Renal cortex interstitium (tissue), 11 donors: Measurements from ENCODE around the gene TNRC6A. TPM values are rescaled to one million over a fixed set of nuclear protein-coding genes. Genes with fewer than 3 reads are reported as not detected.
"Not testable (repeated sequence)": the region's sequence is repeated elsewhere in the genome, so short reads cannot be mapped to it uniquely, and the experiment has no call there.

Experiments
- DNase-seq, 11 donors: peaks; one replicate each; pipeline ENCODE4 v3.0.0-alpha.2; 2013; ENCODE audit warnings: low read depth in 9 of 11, low spot score in 4 of 11; ENCODE audit errors: extremely low read depth in 1 of 11
- polyA plus RNA-seq, 3 donors: library from polyadenylated mRNA; unstranded; fragments of 120-200 nt; gene quantifications; one replicate each; pipeline ENCODE4 v1.2.1, GENCODE V29; 2013; ENCODE audit not compliant: insufficient read length in 3 of 3

The TNRC6A gene
- polyA plus RNA-seq, 3 donors = 53.7 to 82.2 (median 60.4) TPM

DNA sequence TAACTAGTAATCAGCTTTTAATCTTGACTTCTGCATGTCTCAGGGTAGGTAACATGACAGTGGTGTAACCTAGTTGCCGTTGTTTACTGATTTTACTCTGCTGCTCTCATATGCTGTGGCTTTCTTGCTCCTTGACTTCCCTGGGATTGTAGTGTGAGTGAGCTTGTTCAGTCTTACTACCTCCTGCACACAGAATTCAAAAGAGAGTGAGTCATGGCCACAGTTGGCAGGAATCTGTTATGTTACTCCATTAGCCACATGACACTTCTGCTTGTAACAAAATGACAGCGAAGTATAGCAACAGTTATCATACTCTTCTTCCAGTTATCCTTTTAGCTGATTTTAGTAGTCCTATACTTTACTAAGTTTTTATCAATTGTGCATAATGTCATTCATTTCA lies 18.8 kb downstream of the TNRC6A start:
- no peak for DNase-seq

DNA sequence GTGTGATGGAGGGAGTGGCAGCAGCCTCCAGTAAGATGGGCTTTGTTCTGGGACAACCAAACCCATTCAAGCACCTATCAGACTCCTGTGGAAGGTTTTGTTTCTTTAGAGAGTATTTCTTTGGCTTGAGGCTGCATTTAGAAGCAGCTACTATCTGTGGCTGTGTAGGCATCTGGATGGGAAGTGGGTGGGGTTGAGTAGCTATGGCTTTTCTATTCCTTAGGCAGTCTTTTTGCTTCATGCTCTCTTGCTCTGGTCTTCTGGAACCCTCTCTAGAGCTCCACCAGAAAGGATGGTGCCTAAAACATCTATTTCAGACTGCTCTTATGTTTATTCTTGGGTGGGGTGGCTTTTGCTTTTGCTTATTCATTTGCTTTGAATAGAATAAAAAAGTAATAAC lies 19.9 kb downstream of the TNRC6A start:
- DNase-seq = no peak

DNA sequence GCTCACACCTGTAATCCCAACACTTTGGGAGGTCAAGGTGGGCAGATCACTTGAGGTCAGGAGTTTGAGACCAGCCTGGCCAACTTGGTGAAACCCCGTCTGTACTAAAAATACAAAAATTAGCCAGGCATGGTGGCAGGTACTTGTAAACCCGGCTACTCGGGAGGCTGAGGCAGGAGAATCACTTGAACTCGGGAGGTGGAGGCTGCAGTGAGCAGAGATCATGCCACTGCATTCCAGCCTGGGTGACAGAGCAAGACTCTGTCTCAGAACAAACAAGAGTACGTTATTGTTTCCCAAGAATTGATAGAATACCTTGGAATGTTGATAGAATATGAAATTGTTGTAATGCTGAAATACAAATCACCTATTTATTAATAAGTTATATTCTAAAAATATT lies 20.4 kb downstream of the TNRC6A start:
- DNase-seq = not testable (repeated sequence)

DNA sequence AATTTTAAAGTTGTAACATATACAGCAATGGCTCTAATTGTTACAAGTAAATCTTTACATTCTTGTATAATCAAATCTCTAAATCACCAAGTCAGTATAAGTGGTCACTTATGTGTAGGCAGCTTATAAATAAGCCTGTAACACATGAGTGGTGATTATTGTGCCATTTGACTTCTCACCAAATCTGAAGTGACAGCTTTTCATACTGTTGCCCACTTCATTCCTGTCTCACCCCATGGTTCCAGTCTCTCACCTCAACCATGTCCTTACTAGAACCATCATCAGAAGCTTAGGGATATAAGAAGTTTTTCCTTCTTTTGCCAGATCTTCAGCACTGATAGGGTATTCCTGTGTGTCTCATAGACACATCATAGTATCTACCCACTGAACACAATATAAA lies 23.5 kb downstream of the TNRC6A start:
- no peak for DNase-seq

DNA sequence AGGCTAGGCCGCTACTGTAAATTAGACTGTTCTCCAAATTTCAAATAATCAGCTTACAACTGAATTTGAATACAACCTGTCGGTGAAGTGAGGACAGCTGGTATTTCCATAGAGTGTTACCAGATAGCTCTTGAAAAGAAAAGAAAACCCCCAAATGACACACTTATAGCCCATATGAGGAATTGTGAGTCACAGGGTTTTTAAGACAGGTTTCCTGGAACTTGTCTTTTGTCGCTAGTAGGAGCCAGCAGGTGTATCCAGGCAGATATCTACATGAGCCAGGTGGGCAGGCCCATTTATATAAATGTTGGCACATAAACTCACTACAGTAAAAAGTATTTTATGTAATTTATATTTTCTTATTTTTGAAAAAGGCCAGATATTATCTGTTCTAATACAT lies 24.0 kb downstream of the TNRC6A start:
- no peak for DNase-seq

DNA sequence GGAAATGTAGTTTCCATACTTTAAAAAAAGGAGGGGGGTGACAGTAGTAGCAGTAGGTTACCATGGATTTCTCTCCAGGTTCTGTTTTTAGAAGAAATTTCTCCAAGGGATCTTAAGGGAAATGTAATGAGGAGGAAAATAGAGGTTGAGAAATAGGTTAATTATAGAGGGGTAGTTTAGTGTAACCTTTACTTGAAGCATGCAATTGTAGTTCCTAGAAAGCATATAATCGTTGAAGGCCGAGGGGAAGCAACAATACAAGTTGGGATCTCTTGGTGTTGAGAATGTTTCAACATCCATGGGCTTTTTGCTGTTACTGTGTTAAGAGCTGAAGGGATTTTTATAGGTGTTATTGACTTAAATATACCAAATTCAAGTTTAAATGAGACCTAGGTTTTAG lies 25.1 kb downstream of the TNRC6A start:
- DNase-seq = no peak

DNA sequence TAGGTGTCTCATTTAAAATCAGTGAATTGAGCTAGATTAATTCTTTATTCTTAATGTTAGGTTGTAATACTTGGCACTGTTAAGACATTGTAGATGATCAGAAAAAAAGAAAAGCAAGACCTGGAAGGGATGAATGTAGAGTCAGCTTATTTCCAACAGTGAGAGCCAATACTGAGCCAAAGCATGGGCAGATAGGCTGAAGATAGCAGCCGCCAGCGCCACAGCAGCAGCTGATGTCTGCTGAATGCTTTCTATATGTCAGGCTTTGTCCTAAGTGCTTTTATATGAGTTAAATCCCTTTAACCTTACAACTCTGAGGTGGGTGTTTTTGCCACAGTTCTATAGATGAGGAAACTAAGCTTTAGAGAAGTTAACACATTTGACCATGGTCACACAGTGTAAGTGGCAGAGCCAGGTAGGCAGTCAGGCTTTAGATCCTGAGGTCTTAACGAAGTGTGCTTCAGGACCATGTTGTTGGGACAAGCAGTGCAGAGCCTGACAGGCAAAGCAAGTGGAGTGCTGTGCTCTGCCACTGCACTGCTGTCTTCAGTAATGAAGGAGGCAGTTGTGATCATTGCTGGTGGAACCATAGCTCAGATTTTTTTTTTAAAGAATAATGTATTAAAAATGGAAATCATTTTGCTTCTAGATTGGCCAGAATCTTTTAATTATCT lies 25.9 kb downstream of the TNRC6A start:
- no peak for DNase-seq

DNA sequence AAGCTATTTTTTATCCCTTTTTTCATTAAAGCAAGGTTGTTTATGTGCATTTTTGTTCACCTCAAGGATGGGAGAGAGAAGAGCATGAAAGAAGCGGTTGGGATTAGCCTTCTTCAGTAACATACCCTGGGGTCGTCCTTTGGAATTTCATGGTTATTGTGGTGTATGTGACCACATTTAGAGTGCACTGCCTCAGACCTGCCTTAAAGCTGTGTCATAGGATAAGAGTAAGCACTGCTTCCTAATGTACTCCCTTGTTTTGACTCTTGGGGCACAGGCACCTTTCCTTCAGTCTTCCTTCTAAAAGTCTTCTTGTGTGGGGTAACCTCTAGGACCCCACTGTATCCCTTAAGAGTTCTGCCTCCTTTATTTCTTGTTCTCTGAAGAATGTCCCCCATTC lies 28.9 kb downstream of the TNRC6A start:
- DNase-seq = no peak

DNA sequence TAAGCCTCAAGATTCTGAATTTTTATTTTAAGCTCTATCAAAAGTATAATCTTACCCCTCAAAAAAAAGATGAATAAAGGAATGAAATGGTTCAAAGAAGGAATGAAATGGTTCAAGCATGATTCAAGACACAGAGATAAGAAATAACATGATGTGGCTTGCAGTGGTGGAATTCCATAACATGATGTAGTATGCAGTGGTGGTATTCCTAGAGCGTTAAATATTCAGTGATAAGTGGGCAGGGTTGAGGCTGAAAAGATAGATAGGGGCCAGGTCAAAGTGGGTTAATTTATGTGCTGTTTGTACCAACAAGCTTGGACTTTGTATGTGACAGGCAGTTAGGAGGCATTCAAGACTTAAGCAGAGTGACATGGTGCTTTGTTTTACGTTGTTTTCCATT lies 29.6 kb downstream of the TNRC6A start:
- DNase-seq = no peak

DNA sequence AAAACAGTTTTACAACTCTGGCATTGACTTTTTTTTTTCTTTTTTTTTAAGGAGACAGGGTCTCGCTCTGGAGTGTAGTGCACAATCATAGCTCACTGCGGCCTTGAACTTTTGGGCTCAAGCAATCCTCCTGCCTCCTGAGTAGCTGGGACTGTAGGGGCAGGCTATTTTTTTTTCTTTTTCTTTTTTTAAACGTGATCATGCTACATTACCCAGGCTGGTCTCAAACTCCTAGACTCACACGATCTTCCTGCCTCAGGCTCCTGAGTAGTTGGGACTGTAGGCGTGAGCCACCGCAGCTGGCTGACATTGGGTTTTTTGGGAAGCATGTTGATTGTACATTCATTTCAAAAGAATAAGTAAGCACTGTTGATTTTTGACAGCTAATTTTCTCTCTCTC lies 32.1 kb downstream of the TNRC6A start:
- DNase-seq = no peak

DNA sequence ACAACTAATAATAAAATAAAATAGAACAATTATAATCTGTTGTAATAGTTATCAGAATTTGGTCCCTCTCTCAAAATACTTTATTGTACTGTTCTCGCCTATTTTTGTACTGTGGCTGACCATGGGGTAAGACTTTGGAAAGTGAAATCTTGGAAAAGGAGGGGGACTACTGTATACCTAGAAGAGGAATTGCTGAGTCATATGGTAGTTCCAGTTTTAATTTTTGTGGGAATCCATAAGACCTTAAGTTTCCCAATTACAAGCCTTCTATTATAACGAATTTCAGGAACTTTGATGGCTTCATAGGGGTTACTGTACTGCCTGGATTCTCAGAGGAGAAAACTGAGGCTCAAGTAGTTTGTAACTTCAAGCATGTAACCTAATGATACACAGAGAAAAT lies 35.5 kb downstream of the TNRC6A start:
- DNase-seq = no peak

DNA sequence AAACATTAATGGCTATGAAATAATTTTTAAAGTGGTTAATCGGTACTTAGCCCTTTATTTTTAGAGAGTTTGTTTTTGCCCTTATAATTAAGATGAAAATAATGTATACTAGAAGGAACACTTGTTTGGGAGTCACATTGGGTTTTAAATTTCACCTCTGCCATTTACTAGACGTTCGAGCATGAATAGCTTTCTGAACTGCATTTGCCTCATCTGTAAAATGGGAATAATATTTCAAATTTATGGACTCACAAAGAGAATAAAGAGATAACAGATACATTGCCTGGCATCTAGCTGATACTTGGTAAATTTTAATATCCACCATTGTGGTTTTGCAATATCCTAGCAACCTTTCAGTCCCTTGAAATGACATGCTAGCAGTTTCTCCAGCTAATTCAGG lies 36.6 kb downstream of the TNRC6A start:
- no peak for DNase-seq

DNA sequence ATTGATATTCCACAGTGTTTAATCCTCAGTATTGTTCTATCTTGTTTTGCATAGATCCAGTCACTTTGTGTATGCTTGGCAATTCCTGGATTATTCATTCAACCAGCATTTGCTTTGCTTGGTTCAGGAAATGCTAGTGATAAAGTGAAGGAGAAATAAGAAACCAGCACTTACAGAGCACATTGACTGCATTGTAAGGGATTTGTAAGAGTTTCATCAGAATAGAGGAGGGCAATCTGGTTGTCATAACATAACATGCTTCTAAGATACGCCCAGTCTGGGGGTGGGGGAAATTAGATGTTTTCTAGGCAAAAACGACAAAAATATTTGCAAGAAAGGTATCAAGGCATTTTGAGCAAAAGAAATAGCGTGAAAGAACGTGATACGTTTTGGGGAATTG lies 40.4 kb downstream of the TNRC6A start:
- DNase-seq = no peak

DNA sequence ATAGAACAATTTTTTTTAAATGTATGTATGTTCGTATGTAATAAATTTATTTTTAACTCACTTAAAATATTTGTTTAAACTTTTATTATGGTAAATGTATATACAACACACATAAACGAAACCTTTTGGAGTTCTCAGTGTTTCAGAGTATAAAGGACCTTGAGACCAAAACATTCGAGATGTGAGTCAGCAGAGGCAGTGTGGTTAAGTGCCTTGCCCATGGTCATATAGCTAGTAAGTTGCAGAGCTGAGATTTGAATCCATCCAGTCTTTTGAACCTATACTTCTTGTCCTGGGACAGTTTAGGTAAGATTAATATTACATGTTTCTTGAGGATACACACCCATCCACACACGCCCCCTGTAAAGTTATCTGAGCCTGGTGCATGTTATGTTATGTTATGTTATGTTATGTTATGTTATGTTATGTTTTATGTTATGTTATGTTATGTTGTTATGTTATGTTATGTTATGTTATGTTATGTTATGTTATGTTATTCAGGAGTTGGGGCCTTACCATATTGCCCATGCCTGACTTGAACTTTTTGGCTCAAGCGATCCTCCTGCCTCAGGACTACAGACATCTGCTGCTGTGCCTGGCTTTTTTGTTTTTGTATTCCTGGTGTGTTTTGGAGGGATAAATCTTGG lies 41.8 kb downstream of the TNRC6A start:
- DNase-seq = no peak

DNA sequence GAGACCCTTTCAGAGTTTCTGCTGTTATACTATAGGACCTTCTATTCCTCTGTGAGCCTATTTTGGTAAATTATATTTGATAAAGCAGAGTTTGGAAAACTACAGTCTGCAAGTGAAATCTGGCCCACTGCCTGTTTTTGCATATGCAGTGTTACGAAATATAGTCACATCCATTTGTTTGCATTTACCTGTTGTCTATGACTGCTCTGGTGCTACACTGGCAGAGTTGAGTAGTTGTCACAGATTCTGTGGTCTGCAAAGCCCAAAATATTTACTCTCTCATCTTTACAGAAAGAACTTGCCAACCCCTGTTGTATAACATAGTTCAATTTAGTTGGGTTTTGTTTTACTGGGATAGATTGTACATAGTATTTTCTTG lies 42.3 kb downstream of the TNRC6A start:
- DNase-seq = no peak

DNA sequence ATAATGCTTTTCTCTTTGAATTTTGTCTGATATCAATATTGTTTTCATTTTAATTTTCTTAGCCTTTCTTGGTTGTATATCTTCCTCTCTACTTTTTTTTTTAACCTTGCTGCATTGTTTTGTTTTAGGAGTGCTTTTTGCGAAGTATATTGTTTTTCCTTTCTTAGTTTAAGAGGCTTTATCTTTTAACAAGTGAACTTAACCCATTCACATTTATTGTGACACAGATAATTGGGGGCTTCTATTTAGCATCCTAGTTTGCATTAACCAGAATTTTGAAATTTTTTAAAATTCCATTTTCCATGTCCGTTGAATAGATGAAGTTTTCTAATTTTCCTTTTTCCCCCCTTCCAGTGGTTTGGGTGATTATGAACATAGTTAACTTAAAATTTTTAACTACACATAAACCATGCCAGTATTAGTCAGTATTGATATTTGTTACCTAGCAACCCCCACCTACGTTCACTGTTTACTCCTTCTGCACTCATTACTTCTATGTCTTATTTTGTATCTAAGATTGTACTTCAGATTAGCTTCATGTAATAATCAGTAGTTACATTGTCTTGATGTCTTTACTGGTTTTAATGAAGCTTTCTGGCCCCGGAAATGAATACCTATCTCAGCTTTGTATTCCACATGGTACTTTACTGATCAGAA lies 44.4 kb downstream of the TNRC6A start:
- no peak for DNase-seq

DNA sequence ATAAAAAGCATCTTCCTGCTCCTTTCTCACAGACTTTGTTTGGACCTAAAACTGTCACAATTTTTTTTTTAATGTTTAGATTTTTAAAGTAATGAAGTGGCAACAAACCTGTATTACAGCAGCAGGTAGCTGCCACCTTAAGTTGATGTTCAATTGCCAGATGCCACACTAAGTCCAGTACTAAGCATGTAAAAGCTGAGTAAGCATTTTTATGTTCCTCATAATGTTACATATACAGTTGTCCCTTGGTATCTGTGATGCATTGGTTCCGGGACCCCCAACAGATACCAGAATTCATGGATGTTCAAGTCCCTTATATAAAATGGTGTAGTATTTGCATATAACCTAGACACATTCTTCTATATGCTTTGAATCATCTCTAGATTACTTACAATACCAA lies 45.1 kb downstream of the TNRC6A start:
- no peak for DNase-seq

DNA sequence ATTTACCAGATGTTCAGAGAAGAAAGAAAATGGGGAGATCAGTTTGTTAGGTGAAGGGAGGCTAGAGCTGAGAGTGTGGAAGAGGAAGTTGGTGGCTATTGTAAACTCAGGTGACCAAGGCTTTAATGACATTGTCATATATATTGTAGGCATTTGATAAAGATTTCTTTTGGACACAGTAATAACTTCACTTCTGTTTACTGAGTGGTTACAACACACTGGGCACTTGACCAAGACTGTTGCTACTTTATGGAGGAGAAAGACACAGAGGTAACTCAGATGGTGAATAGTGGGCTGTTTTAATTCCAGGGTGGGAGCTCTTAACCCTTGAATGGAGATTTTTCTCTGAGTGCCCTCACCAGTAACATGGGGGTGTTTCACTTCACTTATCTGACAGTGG lies 46.0 kb downstream of the TNRC6A start:
- DNase-seq = no peak

DNA sequence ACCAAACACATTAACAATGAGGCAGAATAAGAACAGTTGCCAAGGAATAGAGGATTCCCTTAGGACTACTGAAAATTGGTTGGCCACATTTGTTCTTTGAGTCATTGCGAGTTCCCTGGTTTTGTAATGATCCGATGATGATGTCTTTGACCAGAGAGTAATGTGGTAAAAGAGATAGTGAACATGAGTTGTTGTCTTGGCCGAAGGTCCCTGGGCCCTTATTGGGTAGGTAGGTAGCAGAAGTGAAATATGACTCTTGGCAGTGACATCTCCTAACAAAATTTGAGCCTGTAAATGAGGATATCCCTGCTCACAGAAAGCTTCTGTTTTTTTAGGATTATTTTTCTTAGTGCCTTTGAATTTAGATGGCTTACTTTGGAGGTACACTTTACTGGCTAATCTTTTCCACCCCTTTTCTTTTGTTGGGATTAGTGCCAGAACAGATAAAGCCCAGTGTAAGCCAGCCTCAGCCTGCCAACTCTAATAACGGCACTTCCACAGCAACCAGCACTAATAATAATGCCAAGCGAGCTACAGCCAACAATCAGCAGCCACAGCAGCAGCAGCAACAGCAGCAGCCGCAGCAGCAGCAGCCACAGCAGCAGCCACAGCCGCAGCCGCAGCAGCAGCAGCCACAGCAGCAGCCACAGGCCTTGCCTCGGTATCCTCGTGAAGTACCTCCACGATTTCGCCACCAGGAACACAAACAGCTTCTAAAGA lies 47.2 kb downstream of the TNRC6A start:
- no peak for DNase-seq

DNA sequence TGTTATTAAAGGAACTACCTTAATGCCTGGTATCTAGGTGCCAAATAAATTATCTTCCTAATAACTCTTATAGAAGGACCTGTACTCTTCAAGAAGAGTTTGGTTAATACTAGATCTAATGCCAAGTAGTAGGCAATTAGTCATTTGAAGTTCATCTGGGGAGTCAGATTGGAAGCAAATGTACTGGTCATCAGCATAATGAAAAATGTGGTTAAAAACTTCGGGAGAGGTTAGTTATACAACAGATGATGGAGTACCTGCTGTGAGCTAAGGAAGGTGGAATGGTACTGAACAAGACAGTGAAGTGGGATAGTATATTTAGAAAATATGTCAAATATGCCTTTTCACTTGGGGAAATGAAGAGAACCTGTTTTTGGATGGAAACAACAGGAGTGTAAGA lies 49.2 kb downstream of the TNRC6A start:
- no peak for DNase-seq
